ENCODE results near the gene HRH1.

- TF ChIP-seq SUZ12 (IDR thresholded peaks at IDR 0.05) (no peak), HDGF (IDR thresholded peaks at IDR 0.05; ENCODE audit: borderline replicate concordance) (no peak), BHLHE40 (IDR thresholded peaks at IDR 0.05; ENCODE audit: borderline replicate concordance) (no peak)
Measured at GRCh38 chr3:11157421-11157820, 3.1 kb downstream of the HRH1 start.

Data from HEK293T (cell line).